ENCODE results near the gene MT4.

MT4 gene

DNA sequence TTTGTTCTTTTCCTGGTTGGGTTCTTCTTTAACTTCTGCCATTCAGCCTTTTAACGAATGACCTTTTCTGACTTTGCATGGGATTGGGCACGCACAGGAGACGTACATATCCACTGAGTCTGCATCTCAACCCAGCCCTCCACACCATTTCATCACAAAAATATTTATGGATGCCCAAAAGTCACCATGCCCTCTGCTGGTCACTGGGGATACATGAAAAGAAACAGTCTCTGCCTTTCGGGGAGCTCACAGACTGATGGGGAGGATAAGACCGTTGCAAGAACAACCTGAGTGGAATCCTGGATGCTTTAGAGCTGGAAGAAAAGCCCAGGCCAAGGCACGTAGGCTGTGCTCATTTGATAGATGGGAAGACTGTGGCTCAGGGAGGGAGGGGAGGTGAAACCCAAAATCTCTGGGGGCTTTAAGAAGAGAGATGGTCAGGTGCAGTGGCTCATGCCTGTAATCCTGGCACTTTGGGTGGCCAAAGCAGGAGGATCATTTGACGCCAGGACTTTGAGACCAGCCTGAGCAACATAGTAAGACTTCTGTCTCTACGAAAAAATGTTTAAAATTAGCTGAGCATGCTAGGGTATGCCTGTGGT lies 35.6 kb downstream of the MT4 start:
- Histone ChIP-seq H3K9me3 (ENCODE audit: low read length) (no peaks in the 10 kb centered on the region), H3K36me3 (ENCODE audit: insufficient read depth, low read length) (no peaks in the 10 kb centered on the region), H3K27me3 (ENCODE audit: insufficient read depth, low read length) (peaks cover 5% of the 10 kb centered on the region), H3K4me3 (ENCODE audit: low read length) (no peak overlapping the region), H2AFZ (ENCODE audit: low read depth, low read length) (no peak overlapping the region), H3K4me1 (ENCODE audit: insufficient read depth, low read length) (no peaks in the 10 kb centered on the region)

DNA sequence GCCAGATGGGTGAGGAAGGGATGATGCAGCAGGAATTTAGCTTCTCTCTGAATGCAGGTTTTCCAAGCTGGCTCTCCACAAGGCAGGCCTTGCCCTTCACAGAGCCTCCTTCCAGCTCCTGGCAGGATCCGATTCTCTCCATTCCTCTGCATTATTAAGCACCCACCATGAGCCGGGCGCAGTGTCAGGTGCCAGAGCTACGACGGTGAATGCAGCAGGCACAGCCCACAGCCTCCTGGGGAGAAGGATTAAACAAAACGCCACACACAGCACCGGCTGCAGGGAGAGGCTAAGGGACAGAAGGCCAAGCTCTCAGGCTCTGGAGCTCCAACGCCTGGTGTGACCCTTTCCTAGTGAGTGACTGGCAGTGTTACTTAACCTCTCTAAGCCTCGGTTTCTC lies 36.5 kb downstream of the MT4 start:
- Histone ChIP-seq H3K4me3 (ENCODE audit: low read length) (no peak overlapping the region), H2AFZ (ENCODE audit: low read depth, low read length) (no peak overlapping the region), H3K4me1 (ENCODE audit: insufficient read depth, low read length) (no peaks in the 10 kb centered on the region), H3K36me3 (ENCODE audit: insufficient read depth, low read length) (no peaks in the 10 kb centered on the region), H3K9me3 (ENCODE audit: low read length) (no peaks in the 10 kb centered on the region), H3K27me3 (ENCODE audit: insufficient read depth, low read length) (peaks cover 5% of the 10 kb centered on the region)

DNA sequence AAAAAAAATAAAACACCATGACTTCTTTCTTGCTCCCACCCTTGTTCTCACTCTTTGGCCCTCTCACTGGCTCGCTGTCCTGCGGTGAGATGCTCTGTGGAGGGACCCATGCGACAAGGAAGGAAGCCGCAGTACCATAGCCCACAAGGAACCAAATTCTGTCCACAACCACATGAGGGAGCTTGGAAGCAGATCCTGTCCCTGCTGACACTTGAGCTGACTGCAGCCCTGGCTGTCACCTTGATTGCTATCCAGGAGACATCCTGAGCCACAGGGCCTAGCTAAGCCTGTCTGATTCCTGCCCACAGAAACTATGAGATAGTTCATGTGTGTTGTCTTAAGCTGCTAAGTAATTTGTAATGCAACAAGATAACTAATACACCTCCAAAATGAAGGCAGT lies 38.7 kb downstream of the MT4 start:
- no peaks in the 10 kb centered on the region for H3K9me3 ChIP-seq (ENCODE audit: low read length)
- no peak overlapping the region for H3K4me3 ChIP-seq (ENCODE audit: low read length)
- no peak overlapping the region for H2AFZ ChIP-seq (ENCODE audit: low read depth, low read length)
- H3K36me3 ChIP-seq (ENCODE audit: insufficient read depth, low read length): no peaks in the 10 kb centered on the region
- peaks cover 8% of the 10 kb centered on the region for H3K4me1 ChIP-seq (ENCODE audit: insufficient read depth, low read length)
- peaks cover 17% of the 10 kb centered on the region for H3K27me3 ChIP-seq (ENCODE audit: insufficient read depth, low read length)

DNA sequence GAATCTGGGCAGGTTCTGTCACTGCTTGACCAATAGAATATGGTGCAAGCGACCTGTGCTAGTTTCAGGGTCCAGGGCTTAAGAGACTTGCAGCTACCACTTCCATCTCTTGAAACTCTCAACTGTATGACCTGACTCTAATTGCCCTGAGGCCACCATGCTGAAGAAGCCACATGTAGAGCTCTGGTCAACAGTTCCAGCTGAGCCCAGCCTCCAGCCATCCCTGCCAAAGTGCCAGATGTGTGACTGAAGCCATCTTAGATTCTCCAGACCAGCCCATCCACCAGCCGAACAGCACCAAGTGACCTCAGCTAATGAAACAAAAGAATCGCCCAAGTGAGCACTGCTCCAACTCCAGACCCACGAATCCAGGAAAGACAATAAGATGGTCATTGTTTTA lies 40.1 kb downstream of the MT4 start:
- Histone ChIP-seq H3K9me3 (ENCODE audit: low read length) (no peaks in the 10 kb centered on the region), H3K27me3 (ENCODE audit: insufficient read depth, low read length) (peaks cover 27% of the 10 kb centered on the region), H3K4me3 (ENCODE audit: low read length) (no peak overlapping the region), H2AFZ (ENCODE audit: low read depth, low read length) (no peak overlapping the region), H3K4me1 (ENCODE audit: insufficient read depth, low read length) (peaks cover 20% of the 10 kb centered on the region), H3K36me3 (ENCODE audit: insufficient read depth, low read length) (no peaks in the 10 kb centered on the region)

- H3K36me3 ChIP-seq (ENCODE audit: insufficient read depth, low read length): no peaks in the 10 kb centered on the region
- H3K9me3 ChIP-seq (ENCODE audit: low read length): no peaks in the 10 kb centered on the region
- peaks cover 32% of the 10 kb centered on the region for H3K27me3 ChIP-seq (ENCODE audit: insufficient read depth, low read length)
- H2AFZ ChIP-seq (ENCODE audit: low read depth, low read length): no peak overlapping the region
- peaks cover 24% of the 10 kb centered on the region for H3K4me1 ChIP-seq (ENCODE audit: insufficient read depth, low read length)
- no peak overlapping the region for H3K4me3 ChIP-seq (ENCODE audit: low read length)
Observed at GRCh38 chr16:56605475-56605874, 40.6 kb downstream of the MT4 start.

GRCh38 chr16:56606071-56606475 lies 41.2 kb downstream of the MT4 start:
- no peak overlapping the region for H2AFZ ChIP-seq (ENCODE audit: low read depth, low read length)
- peaks cover 24% of the 10 kb centered on the region for H3K4me1 ChIP-seq (ENCODE audit: insufficient read depth, low read length)
- no peak overlapping the region for H3K4me3 ChIP-seq (ENCODE audit: low read length)
- no peaks in the 10 kb centered on the region for H3K9me3 ChIP-seq (ENCODE audit: low read length)
- H3K36me3 ChIP-seq (ENCODE audit: insufficient read depth, low read length): no peaks in the 10 kb centered on the region
- peaks cover 36% of the 10 kb centered on the region for H3K27me3 ChIP-seq (ENCODE audit: insufficient read depth, low read length)

DNA sequence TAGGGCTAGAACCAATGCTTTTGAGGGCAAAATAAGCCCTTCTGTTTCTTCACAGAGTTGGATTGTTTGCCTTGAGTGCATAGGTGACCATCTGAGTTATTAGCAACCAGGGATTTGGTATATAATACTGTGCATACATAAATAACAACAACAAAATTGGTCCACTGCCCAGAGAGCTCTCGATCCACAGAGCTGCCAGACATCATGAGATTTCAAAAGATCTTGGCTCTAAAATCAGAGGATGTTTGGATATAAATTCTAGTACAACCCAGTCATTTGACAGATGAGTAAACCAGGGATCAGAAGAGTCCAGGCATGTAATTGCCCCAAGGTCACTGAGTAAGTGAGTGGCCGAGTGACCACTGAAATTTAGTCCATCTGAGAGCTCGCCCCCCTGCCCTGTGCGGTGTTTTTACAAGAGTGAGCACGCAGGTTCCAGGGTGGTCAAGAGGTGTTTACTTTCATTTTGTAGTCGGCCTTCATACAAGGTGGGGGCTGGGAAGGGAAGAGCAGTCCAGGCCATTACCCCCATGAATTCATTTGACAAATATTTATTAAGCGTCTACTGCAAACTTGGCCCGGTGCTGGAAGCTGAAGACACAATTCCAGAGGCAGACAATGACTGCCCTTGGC lies 41.7 kb downstream of the MT4 start:
- Histone ChIP-seq H3K9me3 (ENCODE audit: low read length) (no peaks in the 10 kb centered on the region), H2AFZ (ENCODE audit: low read depth, low read length) (no peak overlapping the region), H3K27me3 (ENCODE audit: insufficient read depth, low read length) (peaks cover 35% of the 10 kb centered on the region), H3K4me3 (ENCODE audit: low read length) (no peak overlapping the region), H3K4me1 (ENCODE audit: insufficient read depth, low read length) (peaks cover 24% of the 10 kb centered on the region), H3K36me3 (ENCODE audit: insufficient read depth, low read length) (no peaks in the 10 kb centered on the region)

GRCh38 chr16:56607109-56607618 lies 42.3 kb downstream of the MT4 start:
- H3K4me1 ChIP-seq (ENCODE audit: insufficient read depth, low read length): peaks cover 24% of the 10 kb centered on the region
- H3K4me3 ChIP-seq (ENCODE audit: low read length): no peak overlapping the region
- no peaks in the 10 kb centered on the region for H3K9me3 ChIP-seq (ENCODE audit: low read length)
- H3K36me3 ChIP-seq (ENCODE audit: insufficient read depth, low read length): no peaks in the 10 kb centered on the region
- H3K27me3 ChIP-seq (ENCODE audit: insufficient read depth, low read length): peaks cover 35% of the 10 kb centered on the region
- H2AFZ ChIP-seq (ENCODE audit: low read depth, low read length): no peak overlapping the region

DNA sequence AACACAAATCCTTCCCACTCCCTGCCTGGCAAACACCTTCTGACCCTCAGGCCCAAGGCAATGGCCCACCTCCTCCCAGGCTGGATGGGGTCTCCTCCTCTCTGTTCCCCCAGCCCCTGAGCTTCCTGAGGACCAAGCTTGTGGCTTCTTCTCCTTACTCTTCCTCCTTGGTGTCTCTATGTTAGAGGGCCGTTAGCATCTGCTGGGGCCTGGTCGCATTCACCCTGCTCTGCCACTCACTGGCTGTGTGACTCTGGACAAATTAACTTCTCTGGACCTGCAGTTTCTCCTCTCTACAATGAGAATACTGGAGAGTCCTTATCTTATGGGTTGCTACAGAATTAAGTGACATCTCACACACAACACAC lies 42.8 kb downstream of the MT4 start:
- Histone ChIP-seq H3K4me3 (ENCODE audit: low read length) (no peak overlapping the region), H3K36me3 (ENCODE audit: insufficient read depth, low read length) (no peaks in the 10 kb centered on the region), H3K9me3 (ENCODE audit: low read length) (no peaks in the 10 kb centered on the region), H3K27me3 (ENCODE audit: insufficient read depth, low read length) (peaks cover 37% of the 10 kb centered on the region), H2AFZ (ENCODE audit: low read depth, low read length) (no peak overlapping the region), H3K4me1 (ENCODE audit: insufficient read depth, low read length) (peaks cover 24% of the 10 kb centered on the region)

DNA sequence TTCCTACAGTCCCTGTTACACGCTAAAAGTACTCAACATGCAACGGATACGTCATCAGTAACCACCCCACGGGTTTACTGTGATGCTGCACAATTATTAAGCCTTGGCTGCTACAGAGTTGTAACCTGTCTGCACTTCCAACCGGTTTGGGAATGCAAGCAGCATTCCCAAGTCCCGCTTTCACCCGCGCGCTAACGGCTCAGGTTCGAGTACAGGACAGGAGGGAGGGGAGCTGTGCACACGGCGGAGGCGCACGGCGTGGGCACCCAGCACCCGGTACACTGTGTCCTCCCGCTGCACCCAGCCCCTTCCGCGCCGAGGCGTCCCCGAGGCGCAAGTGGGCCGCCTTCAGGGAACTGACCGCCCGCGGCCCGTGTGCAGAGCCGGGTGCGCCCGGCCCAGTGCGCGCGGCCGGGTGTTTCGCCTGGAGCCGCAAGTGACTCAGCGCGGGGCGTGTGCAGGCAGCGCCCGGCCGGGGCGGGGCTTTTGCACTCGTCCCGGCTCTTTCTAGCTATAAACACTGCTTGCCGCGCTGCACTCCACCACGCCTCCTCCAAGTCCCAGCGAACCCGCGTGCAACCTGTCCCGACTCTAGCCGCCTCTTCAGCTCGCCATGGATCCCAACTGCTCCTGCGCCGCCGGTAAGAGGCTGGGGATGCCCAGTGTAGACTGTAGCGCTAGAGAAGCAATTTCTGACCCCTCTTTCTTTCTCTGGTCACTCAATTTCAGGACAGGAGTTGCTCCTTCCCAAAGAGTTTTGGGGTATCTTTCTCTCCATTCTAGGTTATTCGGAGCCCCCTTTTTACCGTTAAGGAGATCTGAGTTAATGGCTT lies 43.4 kb downstream of the MT4 start, which contains the start of gene MT2A:
MT2A (plus strand) TSS at position 542 of the 833 bp plus-strand sequence; CDS start at position 614, 72 bp downstream.
- H2AFZ ChIP-seq (ENCODE audit: low read depth, low read length): peak within 1 kb of the TSS; percentile 64
- H3K4me1 ChIP-seq (ENCODE audit: insufficient read depth, low read length): peaks cover 24% of the 10 kb centered on the region
- no peaks in the 10 kb centered on the region for H3K9me3 ChIP-seq (ENCODE audit: low read length)
- H3K36me3 ChIP-seq (ENCODE audit: insufficient read depth, low read length): no peaks in the 10 kb centered on the region
- peaks cover 37% of the 10 kb centered on the region for H3K27me3 ChIP-seq (ENCODE audit: insufficient read depth, low read length)
- H3K4me3 ChIP-seq (ENCODE audit: low read length): peak within 1 kb of the TSS; percentile 40

DNA sequence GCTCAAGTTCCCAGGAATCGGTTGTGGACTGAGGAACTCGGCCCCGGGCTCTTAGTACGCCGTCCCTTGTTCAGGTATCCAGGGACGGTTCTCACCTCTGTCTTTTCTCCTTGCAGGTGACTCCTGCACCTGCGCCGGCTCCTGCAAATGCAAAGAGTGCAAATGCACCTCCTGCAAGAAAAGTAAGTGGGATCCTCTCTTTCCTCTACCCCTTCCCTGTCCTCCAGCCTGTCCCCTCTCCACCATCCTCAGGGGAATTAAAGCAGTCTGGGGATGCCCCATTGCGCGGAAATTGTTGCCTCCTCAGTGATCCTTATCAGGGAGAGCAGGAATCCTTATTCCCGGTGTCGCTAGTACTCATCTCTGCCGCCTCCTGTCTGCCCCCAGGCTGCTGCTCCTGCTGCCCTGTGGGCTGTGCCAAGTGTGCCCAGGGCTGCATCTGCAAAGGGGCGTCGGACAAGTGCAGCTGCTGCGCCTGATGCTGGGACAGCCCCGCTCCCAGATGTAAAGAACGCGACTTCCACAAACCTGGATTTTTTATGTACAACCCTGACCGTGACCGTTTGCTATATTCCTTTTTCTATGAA lies 44.1 kb downstream of the MT4 start:
- Histone ChIP-seq H3K27me3 (ENCODE audit: insufficient read depth, low read length) (peaks cover 40% of the 10 kb centered on the region), H3K9me3 (ENCODE audit: low read length) (no peaks in the 10 kb centered on the region), H3K4me1 (ENCODE audit: insufficient read depth, low read length) (peaks cover 24% of the 10 kb centered on the region), H2AFZ (ENCODE audit: low read depth, low read length) (peak overlapping the region; percentile 64), H3K4me3 (ENCODE audit: low read length) (peak overlapping the region; percentile 40), H3K36me3 (ENCODE audit: insufficient read depth, low read length) (no peaks in the 10 kb centered on the region)

DNA sequence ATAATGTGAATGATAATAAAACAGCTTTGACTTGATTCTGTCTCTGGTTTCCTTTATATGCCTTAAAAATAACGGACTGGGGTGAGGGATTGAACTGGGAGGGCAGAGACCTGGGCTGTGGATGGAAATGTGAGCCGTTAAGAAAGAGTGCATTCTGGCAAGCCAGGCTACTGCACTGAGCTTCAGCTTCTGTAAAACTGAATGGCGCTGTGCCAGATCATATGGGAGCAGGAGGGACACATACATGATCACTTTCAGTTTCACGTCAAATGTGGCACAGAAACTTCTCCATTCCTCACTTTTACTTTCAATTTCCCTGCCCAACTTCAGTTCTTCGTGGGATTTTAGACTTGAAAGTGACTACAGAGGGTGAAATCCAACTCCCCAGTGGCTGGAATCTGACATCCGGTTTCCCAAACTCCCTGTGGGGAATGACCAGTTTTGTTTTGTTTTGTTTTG lies 44.6 kb downstream of the MT4 start:
- Histone ChIP-seq H3K9me3 (ENCODE audit: low read length) (no peaks in the 10 kb centered on the region), H3K36me3 (ENCODE audit: insufficient read depth, low read length) (no peaks in the 10 kb centered on the region), H3K27me3 (ENCODE audit: insufficient read depth, low read length) (peaks cover 43% of the 10 kb centered on the region), H3K4me3 (ENCODE audit: low read length) (peak overlapping the region; percentile 40), H3K4me1 (ENCODE audit: insufficient read depth, low read length) (peaks cover 24% of the 10 kb centered on the region), H2AFZ (ENCODE audit: low read depth, low read length) (peak overlapping the region; percentile 64)

Measured in neuron (in vitro differentiated cells).